ENCODE results near the gene AIFM3. TPM values are rescaled to one million over a fixed set of nuclear protein-coding genes. Genes with fewer than 3 reads are reported as not detected.

Gene AIFM3
- total and polyA plus RNA-seq, 2 experiments from 2014 or later, result 0.45 to 1.5 TPM

- TF ChIP-seq ZNF462 (CRISPR knock-in tag; IDR thresholded peaks at IDR 0.05) (no peak), ZNF114 (CRISPR knock-in tag; IDR thresholded peaks at IDR 0.05) (no peak), CTCF (conservative IDR thresholded peaks at IDR 0.05; ENCODE audit: low read depth in 2 of 2) (peak; percentile 67 to 77), NANOG (IDR thresholded peaks at IDR 0.05; ENCODE audit: borderline replicate concordance) (no peak)
These were observed 53.9 kb downstream of the AIFM3 start (continued) for GRCh38 chr22:21020802-21021429.

GRCh38 chr22:21022507-21022906, 55.5 kb downstream of the AIFM3 start:
- no peaks in the 10 kb centered on the region for H3K79me2 ChIP-seq (replicated peaks; ENCODE audit: insufficient read depth)
- Mint-ChIP-seq H3K27ac (no peak overlapping the region), H3K36me3 (ENCODE audit: low read depth) (no peaks in the 10 kb centered on the region), H3K27me3 (ENCODE audit: insufficient read depth, low read depth, poor library complexity) (peaks cover 2% of the 10 kb centered on the region), H3K4me3 (no peak overlapping the region), H3K4me1 (no peaks in the 10 kb centered on the region), H3K9me3 (peaks cover 2% of the 10 kb centered on the region; the same call in 2 of the 3 replicates)
- no peaks in the 10 kb centered on the region for H3K4me1 ChIP-seq (ENCODE audit: insufficient read depth)
- DNase-seq (ENCODE audit: low spot score) (no peak), ATAC-seq (no peak)
- no peak overlapping the region for H3K4me2 ChIP-seq
- H4K20me1 ChIP-seq (replicated peaks; ENCODE audit: insufficient read depth), result no peaks in the 10 kb centered on the region
- TF ChIP-seq ZNF114 (CRISPR knock-in tag; IDR thresholded peaks at IDR 0.05), result no peak
- no peak for TF ChIP-seq POLR2AphosphoS5 (IDR thresholded peaks at IDR 0.05; ENCODE audit: low read depth)
- TF ChIP-seq STAT1 (IDR thresholded peaks at IDR 0.05; ENCODE audit: unreplicated experiment), result no peak
- no peak overlapping the region for H3K4me3 ChIP-seq
- H3K27me3 ChIP-seq (ENCODE audit: insufficient read depth), result no peaks in the 10 kb centered on the region
- H3K9me2 ChIP-seq (ENCODE audit: insufficient read depth), result no peaks in the 10 kb centered on the region
- H2AFZ ChIP-seq, result no peak overlapping the region
- no peak overlapping the region for H3K27ac ChIP-seq (ENCODE audit: low read depth)
- no peaks in the 10 kb centered on the region for H3K36me3 ChIP-seq (ENCODE audit: insufficient read depth)
- H3F3A ChIP-seq (replicated peaks; ENCODE audit: low read depth), result no peaks in the 10 kb centered on the region
